NOMO-1 (cell line): ENCODE data around the gene MYMX.
"Not testable (repeated sequence)": the region's sequence is repeated elsewhere in the genome, so short reads cannot be mapped to it uniquely, and the experiment has no call there.

Experiments used
- DNase-seq, 2 experiments: peaks; one replicate each; lab custom pipeline; 2025; ENCODE audit not compliant: unreplicated experiment in 2 of 2; lab: John Stamatoyannopoulos, UW

The MYMX gene

DNA sequence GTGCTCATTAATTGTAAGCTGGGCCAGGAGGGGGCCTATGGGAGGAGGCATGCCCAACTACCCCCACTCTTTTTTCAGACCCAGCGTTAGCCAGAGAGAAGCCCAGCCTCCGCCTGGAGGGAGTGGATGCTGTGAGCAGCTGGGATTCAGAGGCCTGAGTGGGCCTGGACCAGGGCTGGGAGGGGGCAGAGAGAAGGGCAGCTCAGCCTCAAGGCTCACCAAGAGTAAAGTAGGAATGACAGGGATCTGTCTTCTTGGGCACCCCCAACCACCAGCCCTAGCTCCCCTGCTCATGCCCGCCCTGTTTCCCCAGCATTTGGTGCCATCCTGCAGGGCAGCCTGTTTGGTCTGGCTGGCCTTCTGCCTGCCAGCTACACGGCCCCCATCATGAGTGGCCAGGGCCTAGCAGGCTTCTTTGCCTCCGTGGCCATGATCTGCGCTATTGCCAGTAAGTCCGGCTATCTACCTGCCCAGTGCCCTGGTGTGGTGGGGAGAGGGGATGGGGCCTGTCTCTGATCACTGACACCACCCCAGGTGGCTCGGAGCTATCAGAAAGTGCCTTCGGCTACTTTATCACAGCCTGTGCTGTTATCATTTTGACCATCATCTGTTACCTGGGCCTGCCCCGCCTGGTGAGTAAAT lies 13.4 kb downstream of the MYMX start:
- DNase-seq = no peak

DNA sequence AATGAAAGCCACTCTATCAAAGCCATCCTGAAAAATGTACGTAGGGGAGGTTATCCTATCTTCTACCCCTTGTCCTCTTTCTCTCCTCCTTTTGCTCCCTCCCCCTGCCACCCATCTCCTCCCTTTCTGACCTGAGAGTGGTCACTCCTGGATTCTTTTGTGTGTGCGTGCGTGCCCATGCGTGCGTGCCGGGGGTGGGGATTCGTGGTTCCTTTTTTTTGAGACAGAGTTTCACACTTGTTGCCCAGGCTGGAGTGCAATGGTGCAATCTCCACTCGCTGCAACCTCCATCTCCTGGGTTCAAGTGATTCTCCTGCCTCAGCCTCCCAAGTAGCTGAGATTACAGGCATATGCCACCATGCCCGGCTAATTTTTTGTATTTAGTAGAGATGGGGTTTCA lies 14.7 kb downstream of the MYMX start:
- not testable (repeated sequence) for DNase-seq

- no peak for DNase-seq
Observed at GRCh38 chr6:44232676-44233566, 16.2 kb downstream of the MYMX start.

DNA sequence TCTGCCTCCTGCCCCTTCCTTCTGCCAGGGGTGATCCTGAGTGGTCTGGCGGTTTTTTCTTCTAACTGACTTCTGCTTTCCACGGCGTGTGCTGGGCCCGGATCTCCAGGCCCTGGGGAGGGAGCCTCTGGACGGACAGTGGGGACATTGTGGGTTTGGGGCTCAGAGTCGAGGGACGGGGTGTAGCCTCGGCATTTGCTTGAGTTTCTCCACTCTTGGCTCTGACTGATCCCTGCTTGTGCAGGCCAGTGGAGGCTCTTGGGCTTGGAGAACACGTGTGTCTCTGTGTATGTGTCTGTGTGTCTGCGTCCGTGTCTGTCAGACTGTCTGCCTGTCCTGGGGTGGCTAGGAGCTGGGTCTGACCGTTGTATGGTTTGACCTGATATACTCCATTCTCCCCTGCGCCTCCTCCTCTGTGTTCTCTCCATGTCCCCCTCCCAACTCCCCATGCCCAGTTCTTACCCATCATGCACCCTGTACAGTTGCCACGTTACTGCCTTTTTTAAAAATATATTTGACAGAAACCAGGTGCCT lies 16.9 kb downstream of the MYMX start:
- no peak for DNase-seq

DNA sequence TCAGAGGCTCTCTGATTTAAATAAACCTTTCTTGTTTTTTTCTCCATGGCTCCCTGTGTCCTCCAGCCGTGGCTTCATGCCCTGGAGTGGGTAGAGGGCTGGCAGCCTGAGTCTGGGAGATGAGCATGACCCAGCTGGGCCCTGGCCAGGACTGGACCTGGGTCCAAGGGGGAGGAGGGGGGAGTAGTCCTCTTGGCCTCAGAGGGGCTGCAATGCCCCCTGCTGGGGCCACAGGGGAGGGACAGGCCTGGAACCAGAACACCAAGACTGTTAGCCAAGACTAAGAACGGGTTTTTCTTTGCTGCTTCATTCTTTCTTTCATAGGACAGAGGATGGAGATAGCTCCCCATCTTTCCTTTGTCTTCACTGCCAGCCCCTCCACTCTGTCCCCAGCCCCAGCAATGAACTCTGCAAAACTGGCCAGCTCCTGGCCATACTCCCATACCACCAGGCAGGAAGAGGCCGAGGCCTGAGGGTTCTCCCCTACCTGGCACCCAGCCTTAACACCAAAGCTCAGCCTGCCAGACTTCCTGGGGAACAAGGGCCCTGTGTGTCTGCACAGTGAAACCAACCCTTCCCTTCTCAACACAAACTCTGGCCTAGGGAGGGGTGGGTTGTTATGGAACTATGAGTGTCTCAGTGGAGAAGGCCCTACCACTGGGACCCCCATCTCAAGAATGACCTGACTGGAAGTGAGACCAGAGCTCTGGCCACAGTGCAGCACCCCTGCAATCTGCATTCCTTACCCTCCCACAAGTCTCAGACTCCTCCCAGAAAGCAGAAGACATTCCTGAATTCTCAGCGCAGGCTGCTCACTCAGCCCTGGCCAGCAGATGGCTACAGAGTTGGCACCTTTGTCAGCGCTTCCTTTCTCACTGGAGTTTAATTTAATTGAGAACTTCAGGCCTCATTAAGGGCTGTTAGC lies 17.6 kb downstream of the MYMX start:
- no peak for DNase-seq

GRCh38 chr6:44235269-44235668 lies 18.5 kb downstream of the MYMX start:
- DNase-seq = no peak

GRCh38 chr6:44235891-44236516 lies 19.3 kb downstream of the MYMX start:
- no peak for DNase-seq

GRCh38 chr6:44237021-44237812 lies 20.5 kb downstream of the MYMX start:
- peak; percentile 82 to 85 for DNase-seq

GRCh38 chr6:44237813-44238433 lies 21.2 kb downstream of the MYMX start:
- peak; percentile 33 to 71 for DNase-seq

GRCh38 chr6:44238687-44239350 lies 22.1 kb downstream of the MYMX start:
- DNase-seq = no peak

GRCh38 chr6:44243345-44243744 lies 26.6 kb downstream of the MYMX start:
- DNase-seq = no peak

DNA sequence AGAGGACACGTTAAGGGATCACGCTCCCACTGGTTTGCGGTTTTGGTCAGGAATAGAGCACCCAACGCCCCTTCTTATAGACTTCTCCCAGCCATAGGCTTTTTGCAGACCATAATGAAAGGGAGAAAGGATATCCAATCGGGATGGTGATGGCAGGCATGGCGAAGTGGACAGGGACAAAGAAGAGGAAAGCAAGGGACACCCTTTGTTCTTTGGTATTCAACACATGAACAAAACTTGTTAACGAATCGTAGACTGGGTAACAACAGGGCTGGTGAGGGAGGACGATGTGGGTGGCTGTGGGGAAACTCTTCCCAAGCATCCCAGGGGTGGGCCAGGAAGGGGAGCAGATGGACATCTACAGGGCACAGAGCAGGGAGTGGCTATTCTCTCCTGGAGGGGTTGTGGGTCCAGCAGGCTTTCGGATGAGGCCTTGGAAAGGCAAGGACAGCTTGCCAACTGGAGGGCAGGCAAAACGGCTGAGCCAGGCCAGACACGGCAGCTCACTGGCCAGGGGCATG lies 28.7 kb downstream of the MYMX start:
- DNase-seq = no peak

- peak; percentile 49 to 73 for DNase-seq
Observed at GRCh38 chr6:44245912-44246662, 29.4 kb downstream of the MYMX start.

- DNase-seq = peak; percentile 95
Observed at GRCh38 chr6:44246663-44247337, 30.1 kb downstream of the MYMX start, which contains the start of gene HSP90AB1. TSS of gene HSP90AB1 (plus strand) at chr6:44247101. CDS start at chr6:44248630, 1,529 bp downstream.

DNA sequence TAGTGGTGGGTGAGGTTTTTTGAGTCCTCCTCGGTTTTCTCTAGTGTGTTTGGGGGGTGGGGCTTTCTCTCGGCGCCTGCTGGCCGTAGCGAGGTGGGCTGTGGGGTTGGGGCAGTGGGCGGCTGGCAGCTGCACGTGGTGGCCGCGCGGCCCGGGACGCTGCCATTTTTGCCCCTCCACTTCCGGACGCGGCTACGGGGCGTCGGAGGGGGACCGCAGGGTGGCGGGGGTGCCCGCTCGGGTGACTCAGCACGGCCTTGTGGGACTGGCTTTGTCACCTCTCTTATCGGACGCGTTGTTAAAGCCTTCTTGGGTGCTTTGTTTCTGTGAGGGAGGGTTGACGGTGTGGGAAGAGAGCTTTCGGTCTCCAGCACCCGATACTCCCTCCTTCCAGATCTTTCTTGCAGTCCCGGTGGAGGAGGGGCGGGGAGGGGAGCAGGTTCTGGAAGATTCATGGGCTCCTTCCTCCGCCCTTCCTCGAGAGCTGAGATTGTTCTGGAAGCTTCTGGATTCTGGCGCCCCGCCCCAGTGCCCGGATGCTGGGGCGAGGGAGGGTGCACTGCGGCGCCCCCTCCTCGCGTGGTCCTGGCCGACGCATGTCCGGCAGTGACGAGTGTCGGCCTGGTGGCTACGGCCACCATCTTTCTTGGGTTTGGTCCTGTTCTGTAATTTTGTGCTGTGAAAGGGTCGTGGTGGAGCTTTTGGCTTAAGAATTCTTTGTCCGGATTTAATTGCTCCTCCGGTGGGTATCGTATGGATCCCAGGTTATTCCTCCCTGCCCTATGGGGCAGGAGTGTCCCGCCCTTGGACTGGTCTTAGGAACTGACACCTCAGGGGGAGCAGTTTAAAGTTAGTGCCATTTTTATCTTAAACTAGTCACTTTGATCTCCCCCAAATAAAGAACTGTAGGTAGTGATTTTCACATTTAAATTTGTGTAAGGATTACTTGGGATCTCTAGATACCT lies 30.9 kb downstream of the MYMX start:
- DNase-seq = peak; percentile 45 to 51

DNA sequence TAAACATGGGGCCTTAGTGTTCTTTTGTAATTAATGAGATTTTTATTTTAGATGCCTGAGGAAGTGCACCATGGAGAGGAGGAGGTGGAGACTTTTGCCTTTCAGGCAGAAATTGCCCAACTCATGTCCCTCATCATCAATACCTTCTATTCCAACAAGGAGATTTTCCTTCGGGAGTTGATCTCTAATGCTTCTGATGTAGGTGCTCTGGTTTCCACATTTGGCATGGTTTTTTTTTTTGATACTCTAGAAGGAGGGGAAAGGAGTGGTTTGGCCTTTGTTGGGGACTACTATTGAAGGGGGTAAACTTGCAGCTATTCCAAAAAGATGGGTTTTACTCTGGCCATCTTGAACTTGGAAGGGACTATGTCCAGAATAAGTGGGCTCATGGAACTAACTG lies 31.9 kb downstream of the MYMX start:
- DNase-seq = no peak
